ENCODE measurements around the gene ZSCAN5C. TPM values are rescaled to one million over a fixed set of nuclear protein-coding genes. Genes with fewer than 3 reads are reported as not detected.
"Not testable (repeated sequence)": the region's sequence is repeated elsewhere in the genome, so short reads cannot be mapped to it uniquely, and the experiment has no call there.

ZSCAN5C gene
- total and polyA plus RNA-seq, 2 of the 8 experiments (the other 6 are each of a cell fraction or from before 2014, with no cell fraction given), result not detected

GRCh38 chr19:56197646-56198045 lies 4.4 kb upstream of the ZSCAN5C start, which contains the start of gene ZSCAN5B:
TSS of gene ZSCAN5B (minus strand) at chr19:56197783. CDS start at chr19:56193052, 4,731 bp downstream.
- H3K79me1 ChIP-seq (ENCODE audit: low read depth, low read length); H2AK5ac ChIP-seq (ENCODE audit: low read depth, low read length); H3K27ac ChIP-seq (ENCODE audit: low read depth, low read length); H3K9me3 ChIP-seq (ENCODE audit: insufficient read depth in 2 of 2, low read depth in 1 of 2, low read length in 1 of 2); H3K23me2 ChIP-seq (ENCODE audit: low read depth, low read length); H4K91ac ChIP-seq (replicated peaks; ENCODE audit: insufficient read length, low read length); H2BK12ac ChIP-seq (ENCODE audit: low read depth, low read length); H3K9ac ChIP-seq (replicated peaks in 1 of 4; ENCODE audit: extremely low read depth in 1 of 4, low read depth in 3 of 4, low read length in 3 of 4); H3K4me1 ChIP-seq (replicated peaks in 1 of 4; ENCODE audit: control insufficient read depth in 3 of 4, insufficient read depth in 4 of 4, low read length in 3 of 4); H2AFZ ChIP-seq (ENCODE audit: low read length); POLR2A ChIA-PET (ENCODE audit: partially characterized antibody); H3K18ac ChIP-seq (ENCODE audit: extremely low read depth, low read length); H2BK20ac ChIP-seq (ENCODE audit: low read length); CTCF ChIA-PET (ENCODE audit: partially characterized antibody); H3K4me3 ChIP-seq (ENCODE audit: extremely low read depth in 1 of 4, insufficient read depth in 2 of 4, low read depth in 3 of 4, low read length in 4 of 4); H4K20me1 ChIP-seq (replicated peaks in 1 of 2; ENCODE audit: control insufficient read depth in 1 of 2, insufficient read depth in 2 of 2, low read length in 2 of 2); H3K23ac ChIP-seq (ENCODE audit: insufficient read length); H2BK5ac ChIP-seq (ENCODE audit: low read depth, low read length); H2BK120ac ChIP-seq (replicated peaks; ENCODE audit: low read depth, low read length); H3K4me2 ChIP-seq (ENCODE audit: insufficient read depth in 1 of 2, low read depth in 2 of 2, low read length in 2 of 2); H3K56ac ChIP-seq (replicated peaks; ENCODE audit: insufficient read length, low read depth, low read length); H3K4ac ChIP-seq (replicated peaks; ENCODE audit: insufficient read length, low read depth, low read length); H3K27me3 ChIP-seq (replicated peaks in 1 of 4; ENCODE audit: control insufficient read depth in 3 of 4, extremely low read depth in 1 of 4, insufficient read depth in 3 of 4, low read length in 3 of 4); H2BK15ac ChIP-seq (ENCODE audit: low read length); H3K79me2 ChIP-seq (ENCODE audit: control insufficient read depth in 1 of 2, insufficient read depth in 2 of 2, low read length in 2 of 2); H4K5ac ChIP-seq (ENCODE audit: insufficient read length, low read depth, low read length); H3K36me3 ChIP-seq (ENCODE audit: control insufficient read depth in 2 of 4, insufficient read depth in 4 of 4, low read length in 3 of 4); H3K14ac ChIP-seq (ENCODE audit: insufficient read length); FAIRE-seq; DNase-seq (ENCODE audit: low read depth in 1 of 2, low spot score in 2 of 2): not testable (repeated sequence)
- H4K8ac ChIP-seq (ENCODE audit: extremely low read depth, insufficient read depth, low read length), result 0 out of 2 replicates have a peak within 1 kb of the TSS, but pooled peaks have one; percentile 22
- WGBS, 2 experiments (ENCODE audit: extremely low coverage in 1 of 2, insufficient coverage in 1 of 2, insufficient read length in 1 of 2, insufficient replicate concordance in 2 of 2, low coverage in 1 of 2, low lambda C conversion rate in 2 of 2, missing lambda C conversion rate in 1 of 2), result 85% methylated on average over 23 of the region's 23 CpGs; no CpG with 5 or more reads in 1 of the 2 experiments

Measured in H1 (cell line).